ENCODE data around the gene ATP13A1. TPM values are rescaled to one million over a fixed set of nuclear protein-coding genes. Genes with fewer than 3 reads are reported as not detected.

The ATP13A1 gene
- polyA plus RNA-seq, 1 of the 3 experiments (the other 2 are of a cell fraction): 67.9 TPM

DNA sequence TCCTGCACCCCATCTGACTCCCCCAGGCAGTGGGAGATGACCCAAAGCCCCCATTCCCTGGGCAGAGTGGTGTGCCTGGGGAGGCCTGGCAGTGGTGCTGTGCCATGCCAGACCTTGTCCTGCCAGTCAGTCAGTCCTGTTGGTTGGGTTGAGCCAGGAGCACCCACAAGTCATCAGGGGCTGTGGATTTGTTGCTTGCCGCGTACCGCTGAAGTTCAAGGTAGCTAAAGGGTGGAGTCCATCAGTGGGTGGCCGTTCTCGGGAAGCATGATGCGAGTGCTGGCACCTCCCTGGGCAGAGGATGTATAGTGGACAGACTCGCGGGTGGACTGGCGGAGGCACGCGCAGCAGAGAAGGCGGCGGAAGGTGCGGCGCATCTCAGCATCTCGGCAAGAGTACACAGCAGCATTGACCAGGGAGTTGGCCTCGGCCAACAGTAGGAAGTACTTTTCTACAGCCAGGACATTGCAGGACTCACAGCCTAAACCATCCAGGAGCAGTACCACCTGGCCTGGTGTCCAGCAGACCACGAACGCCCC, 39.4 kb downstream of the ATP13A1 start:
- Histone ChIP-seq H3K27ac (ENCODE audit: low read depth in 2 of 2, low read length in 1 of 2) (no peak overlapping the region), H3F3A (replicated peaks; ENCODE audit: insufficient read depth) (no peaks in the 10 kb centered on the region), H3K9me3 (no peaks in the 10 kb centered on the region), H2AFZ (ENCODE audit: low read depth) (no peak overlapping the region), H3K9ac (no peak overlapping the region), H3K9me2 (no peaks in the 10 kb centered on the region), H3K27me3 (ENCODE audit: insufficient read depth) (no peaks in the 10 kb centered on the region), H3K79me2 (ENCODE audit: insufficient read depth) (no peaks in the 10 kb centered on the region), H4K20me1 (ENCODE audit: insufficient read depth) (no peaks in the 10 kb centered on the region), H3K4me1 (ENCODE audit: control insufficient read depth in 1 of 2, insufficient read depth in 2 of 2, low read depth in 1 of 2, low read length in 1 of 2) (peaks cover 0 to 14% of the 10 kb centered on the region in 2 experiments; a peak in 2 of 4 replicates), H3K4me3 (ENCODE audit: low read depth in 2 of 2, low read length in 1 of 2) (no peak overlapping the region), H3K36me3 (replicated peaks in 1 of 2; ENCODE audit: control insufficient read depth in 1 of 2, insufficient read depth in 2 of 2, low read length in 1 of 2) (no peaks in the 10 kb centered on the region), H3K4me2 (no peak overlapping the region)
- CTCF ChIA-PET: interaction anchor here (1.3 kb wide), 1 partner anchor 92 kb away, joined by 7 read pairs; no protein-coding TSS in a partner anchor
- DNase-seq: no peak
- TF ChIP-seq CHD2 (IDR thresholded peaks at IDR 0.05; ENCODE audit: low read length, partially characterized antibody) (no peak), MEF2A (IDR thresholded peaks at IDR 0.05; ENCODE audit: borderline replicate concordance, low read depth) (no peak), ELF1 (IDR thresholded peaks at IDR 0.05) (no peak), SMC3 (IDR thresholded peaks at IDR 0.05; ENCODE audit: low read depth, low read length) (no peak), TEAD4 (IDR thresholded peaks at IDR 0.05; ENCODE audit: borderline replicate concordance, insufficient read depth) (no peak), GATA2 (CRISPR knock-in tag; IDR thresholded peaks at IDR 0.05) (no peak)
- TF ChIP-seq, protein P1, sequence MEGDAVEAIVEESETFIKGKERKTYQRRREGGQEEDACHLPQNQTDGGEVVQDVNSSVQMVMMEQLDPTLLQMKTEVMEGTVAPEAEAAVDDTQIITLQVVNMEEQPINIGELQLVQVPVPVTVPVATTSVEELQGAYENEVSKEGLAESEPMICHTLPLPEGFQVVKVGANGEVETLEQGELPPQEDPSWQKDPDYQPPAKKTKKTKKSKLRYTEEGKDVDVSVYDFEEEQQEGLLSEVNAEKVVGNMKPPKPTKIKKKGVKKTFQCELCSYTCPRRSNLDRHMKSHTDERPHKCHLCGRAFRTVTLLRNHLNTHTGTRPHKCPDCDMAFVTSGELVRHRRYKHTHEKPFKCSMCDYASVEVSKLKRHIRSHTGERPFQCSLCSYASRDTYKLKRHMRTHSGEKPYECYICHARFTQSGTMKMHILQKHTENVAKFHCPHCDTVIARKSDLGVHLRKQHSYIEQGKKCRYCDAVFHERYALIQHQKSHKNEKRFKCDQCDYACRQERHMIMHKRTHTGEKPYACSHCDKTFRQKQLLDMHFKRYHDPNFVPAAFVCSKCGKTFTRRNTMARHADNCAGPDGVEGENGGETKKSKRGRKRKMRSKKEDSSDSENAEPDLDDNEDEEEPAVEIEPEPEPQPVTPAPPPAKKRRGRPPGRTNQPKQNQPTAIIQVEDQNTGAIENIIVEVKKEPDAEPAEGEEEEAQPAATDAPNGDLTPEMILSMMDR (IDR thresholded peaks at IDR 0.05): no peak
- TF ChIP-seq, protein P2, sequence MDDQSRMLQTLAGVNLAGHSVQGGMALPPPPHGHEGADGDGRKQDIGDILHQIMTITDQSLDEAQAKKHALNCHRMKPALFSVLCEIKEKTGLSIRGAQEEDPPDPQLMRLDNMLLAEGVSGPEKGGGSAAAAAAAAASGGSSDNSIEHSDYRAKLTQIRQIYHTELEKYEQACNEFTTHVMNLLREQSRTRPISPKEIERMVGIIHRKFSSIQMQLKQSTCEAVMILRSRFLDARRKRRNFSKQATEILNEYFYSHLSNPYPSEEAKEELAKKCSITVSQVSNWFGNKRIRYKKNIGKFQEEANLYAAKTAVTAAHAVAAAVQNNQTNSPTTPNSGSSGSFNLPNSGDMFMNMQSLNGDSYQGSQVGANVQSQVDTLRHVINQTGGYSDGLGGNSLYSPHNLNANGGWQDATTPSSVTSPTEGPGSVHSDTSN (IDR thresholded peaks at IDR 0.05): no peak
- 96% methylated on average over 19 of the region's 19 CpGs for WGBS (ENCODE audit: low lambda C conversion rate)
- POLR2A ChIA-PET: no interaction called here

DNA sequence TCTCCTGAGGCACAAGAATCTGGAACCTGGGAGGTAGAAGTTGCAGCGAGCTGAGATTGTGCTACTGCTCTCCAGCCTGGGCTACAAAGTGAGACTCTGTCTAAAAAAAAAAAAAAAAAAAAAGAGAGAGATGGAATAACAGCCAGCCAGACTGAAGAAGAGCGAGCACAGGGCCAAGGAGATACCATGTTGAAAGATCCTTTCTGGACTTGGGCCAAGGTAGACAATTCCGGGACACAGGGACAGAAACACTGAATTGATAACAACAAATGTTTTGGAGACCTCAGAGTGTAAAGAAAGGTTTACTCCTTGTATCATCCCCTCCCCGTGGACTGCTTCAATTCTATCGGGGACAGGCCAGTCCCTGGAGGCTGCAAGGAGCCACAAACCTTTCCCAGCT, 40.1 kb downstream of the ATP13A1 start:
- POLR2A ChIA-PET: no interaction called here
- no peaks in the 10 kb centered on the region for H3K79me2 ChIP-seq (ENCODE audit: insufficient read depth)
- WGBS (ENCODE audit: low lambda C conversion rate): 72% methylated on average over 5 of the region's 5 CpGs
- no peak overlapping the region for H3K27ac ChIP-seq (ENCODE audit: low read depth in 2 of 2, low read length in 1 of 2)
- H3K4me3 ChIP-seq (ENCODE audit: low read depth in 2 of 2, low read length in 1 of 2): no peak overlapping the region
- no peaks in the 10 kb centered on the region for H3K27me3 ChIP-seq (ENCODE audit: insufficient read depth)
- no peak overlapping the region for H3K4me2 ChIP-seq
- CTCF ChIA-PET: no interaction called here
- no peak overlapping the region for H3K9ac ChIP-seq
- no peaks in the 10 kb centered on the region for H3K9me3 ChIP-seq
- no peak overlapping the region for H2AFZ ChIP-seq (ENCODE audit: low read depth)
- H4K20me1 ChIP-seq (ENCODE audit: insufficient read depth): no peaks in the 10 kb centered on the region
- no peaks in the 10 kb centered on the region for H3K9me2 ChIP-seq
- no peak for DNase-seq
- no peaks in the 10 kb centered on the region for H3K36me3 ChIP-seq (replicated peaks in 1 of 2; ENCODE audit: control insufficient read depth in 1 of 2, insufficient read depth in 2 of 2, low read length in 1 of 2)
- no peaks in the 10 kb centered on the region for H3F3A ChIP-seq (replicated peaks; ENCODE audit: insufficient read depth)
- peaks cover 0 to 17% of the 10 kb centered on the region in 2 experiments; a peak in 2 of 4 replicates for H3K4me1 ChIP-seq (ENCODE audit: control insufficient read depth in 1 of 2, insufficient read depth in 2 of 2, low read depth in 1 of 2, low read length in 1 of 2)
- TF ChIP-seq SIN3A (IDR thresholded peaks at IDR 0.05; ENCODE audit: borderline replicate concordance, low read depth, low read length): no peak
- no peak for TF ChIP-seq EP300 (IDR thresholded peaks at IDR 0.05; ENCODE audit: borderline replicate concordance in 1 of 2, low read depth in 1 of 2, low read length in 1 of 2)
- no peak for TF ChIP-seq NFIC (IDR thresholded peaks at IDR 0.05; ENCODE audit: borderline replicate concordance)
- TF ChIP-seq RAD21 (IDR thresholded peaks at IDR 0.05; ENCODE audit: low read length): no peak
- TF ChIP-seq POLR2AphosphoS5 (IDR thresholded peaks at IDR 0.05; ENCODE audit: low read depth, low read length): no peak
- TF ChIP-seq GATA2 (CRISPR knock-in tag; IDR thresholded peaks at IDR 0.05): no peak
- TF ChIP-seq, protein P3, sequence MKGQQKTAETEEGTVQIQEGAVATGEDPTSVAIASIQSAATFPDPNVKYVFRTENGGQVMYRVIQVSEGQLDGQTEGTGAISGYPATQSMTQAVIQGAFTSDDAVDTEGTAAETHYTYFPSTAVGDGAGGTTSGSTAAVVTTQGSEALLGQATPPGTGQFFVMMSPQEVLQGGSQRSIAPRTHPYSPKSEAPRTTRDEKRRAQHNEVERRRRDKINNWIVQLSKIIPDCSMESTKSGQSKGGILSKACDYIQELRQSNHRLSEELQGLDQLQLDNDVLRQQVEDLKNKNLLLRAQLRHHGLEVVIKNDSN (IDR thresholded peaks at IDR 0.05; ENCODE audit: borderline replicate concordance, low read depth): no peak
- TF ChIP-seq, protein P4, sequence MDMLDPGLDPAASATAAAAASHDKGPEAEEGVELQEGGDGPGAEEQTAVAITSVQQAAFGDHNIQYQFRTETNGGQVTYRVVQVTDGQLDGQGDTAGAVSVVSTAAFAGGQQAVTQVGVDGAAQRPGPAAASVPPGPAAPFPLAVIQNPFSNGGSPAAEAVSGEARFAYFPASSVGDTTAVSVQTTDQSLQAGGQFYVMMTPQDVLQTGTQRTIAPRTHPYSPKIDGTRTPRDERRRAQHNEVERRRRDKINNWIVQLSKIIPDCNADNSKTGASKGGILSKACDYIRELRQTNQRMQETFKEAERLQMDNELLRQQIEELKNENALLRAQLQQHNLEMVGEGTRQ (IDR thresholded peaks at IDR 0.05; ENCODE audit: borderline replicate concordance, low read depth, low read length): no peak
- no peak for TF ChIP-seq MXI1 (IDR thresholded peaks at IDR 0.05; ENCODE audit: low read depth, low read length)
- TF ChIP-seq, protein P2 (IDR thresholded peaks at IDR 0.05): no peak
- TF ChIP-seq TAF1 (IDR thresholded peaks at IDR 0.05; ENCODE audit: borderline replicate concordance, low read depth, low read length): no peak
- TF ChIP-seq, protein P5, sequence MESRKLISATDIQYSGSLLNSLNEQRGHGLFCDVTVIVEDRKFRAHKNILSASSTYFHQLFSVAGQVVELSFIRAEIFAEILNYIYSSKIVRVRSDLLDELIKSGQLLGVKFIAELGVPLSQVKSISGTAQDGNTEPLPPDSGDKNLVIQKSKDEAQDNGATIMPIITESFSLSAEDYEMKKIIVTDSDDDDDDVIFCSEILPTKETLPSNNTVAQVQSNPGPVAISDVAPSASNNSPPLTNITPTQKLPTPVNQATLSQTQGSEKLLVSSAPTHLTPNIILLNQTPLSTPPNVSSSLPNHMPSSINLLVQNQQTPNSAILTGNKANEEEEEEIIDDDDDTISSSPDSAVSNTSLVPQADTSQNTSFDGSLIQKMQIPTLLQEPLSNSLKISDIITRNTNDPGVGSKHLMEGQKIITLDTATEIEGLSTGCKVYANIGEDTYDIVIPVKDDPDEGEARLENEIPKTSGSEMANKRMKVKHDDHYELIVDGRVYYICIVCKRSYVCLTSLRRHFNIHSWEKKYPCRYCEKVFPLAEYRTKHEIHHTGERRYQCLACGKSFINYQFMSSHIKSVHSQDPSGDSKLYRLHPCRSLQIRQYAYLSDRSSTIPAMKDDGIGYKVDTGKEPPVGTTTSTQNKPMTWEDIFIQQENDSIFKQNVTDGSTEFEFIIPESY (IDR thresholded peaks at IDR 0.05; ENCODE audit: borderline replicate concordance, low read depth): no peak
- no peak for TF ChIP-seq FOXJ3 (CRISPR knock-in tag; IDR thresholded peaks at IDR 0.05)
- no peak for TF ChIP-seq FOSL2 (IDR thresholded peaks at IDR 0.05; ENCODE audit: borderline replicate concordance, low read depth)
